NCI-H524 (cell line): ENCODE results near the gene CRYL1.

Source experiments
- DNase-seq, 2 experiments: peaks; one replicate each; lab custom pipeline; 2025; lab: John Stamatoyannopoulos, UW

CRYL1 gene

DNA sequence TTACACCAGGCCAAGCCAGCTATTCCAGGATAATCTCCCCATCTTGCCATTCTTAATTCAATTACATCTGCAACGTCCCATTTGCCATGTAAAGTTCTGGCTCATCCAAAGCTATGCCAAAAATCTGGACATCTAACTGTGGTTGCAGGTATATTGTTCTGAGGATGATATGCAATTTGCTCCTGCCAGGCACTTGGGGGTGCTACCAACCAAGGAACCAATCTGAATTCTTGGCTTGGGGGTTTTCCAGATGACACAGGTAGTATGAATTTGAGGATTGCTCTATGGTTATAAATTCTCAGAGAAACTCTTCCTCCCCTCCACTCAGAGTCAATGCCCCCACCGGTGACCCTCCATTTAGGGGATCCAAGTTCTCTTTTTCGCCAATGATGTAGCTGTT lies 33.0 kb downstream of the CRYL1 start:
- peak; percentile 47 to 62 for DNase-seq

DNA sequence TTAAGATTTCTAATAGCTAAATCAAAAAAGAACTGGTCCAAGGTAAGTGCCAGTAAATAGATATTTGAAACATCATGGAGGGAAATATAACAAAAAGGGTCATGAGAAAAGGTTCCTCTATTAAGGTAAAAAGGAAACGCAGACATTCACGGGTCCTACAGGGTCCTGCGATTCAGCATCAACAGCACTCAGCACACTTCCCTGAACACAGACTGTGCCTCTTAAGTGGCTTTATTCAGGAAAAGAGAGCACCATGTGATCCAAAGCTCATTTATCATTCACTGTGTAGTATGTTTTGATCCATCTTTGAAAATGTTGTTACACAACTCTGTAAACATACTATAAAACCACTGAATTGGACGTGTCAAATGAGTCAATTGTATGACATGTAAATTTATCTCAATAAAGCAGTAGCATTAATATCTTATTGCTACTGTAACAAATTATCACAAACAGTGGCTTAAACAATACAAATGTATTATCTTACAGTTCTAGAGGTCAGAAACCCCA lies 33.7 kb downstream of the CRYL1 start:
- peak in 1 of 2 experiments; percentile 23 for DNase-seq

DNA sequence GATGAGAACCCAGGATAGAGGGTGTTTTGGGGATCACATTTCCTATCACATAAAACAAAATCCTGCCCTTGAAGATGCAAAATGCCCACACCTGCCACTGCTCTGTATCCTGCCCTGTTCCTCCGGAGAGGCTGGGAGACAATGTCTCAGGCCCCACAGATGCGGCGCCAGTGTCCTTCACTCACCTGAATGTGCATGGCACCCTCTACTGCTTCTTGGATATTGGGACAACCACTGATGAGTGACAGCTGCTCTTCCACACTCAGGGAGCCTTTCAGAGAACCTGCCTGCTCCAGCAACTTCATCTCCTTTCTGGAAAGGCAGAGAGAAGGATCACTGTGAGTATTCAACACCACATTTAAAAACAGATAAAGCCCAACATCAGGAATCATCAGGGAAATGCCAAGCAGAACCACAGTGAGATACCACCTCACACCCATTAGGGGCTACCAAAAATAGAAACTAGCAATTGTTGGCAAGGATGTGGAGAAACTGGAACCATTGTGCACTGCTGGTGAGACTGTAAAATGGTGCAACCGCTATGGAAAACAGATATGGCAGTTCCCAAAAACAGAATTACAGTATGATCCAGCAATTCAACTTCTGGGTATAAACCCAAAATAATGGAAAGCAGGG lies 36.4 kb downstream of the CRYL1 start:
- peak; percentile 83 to 88 for DNase-seq

DNA sequence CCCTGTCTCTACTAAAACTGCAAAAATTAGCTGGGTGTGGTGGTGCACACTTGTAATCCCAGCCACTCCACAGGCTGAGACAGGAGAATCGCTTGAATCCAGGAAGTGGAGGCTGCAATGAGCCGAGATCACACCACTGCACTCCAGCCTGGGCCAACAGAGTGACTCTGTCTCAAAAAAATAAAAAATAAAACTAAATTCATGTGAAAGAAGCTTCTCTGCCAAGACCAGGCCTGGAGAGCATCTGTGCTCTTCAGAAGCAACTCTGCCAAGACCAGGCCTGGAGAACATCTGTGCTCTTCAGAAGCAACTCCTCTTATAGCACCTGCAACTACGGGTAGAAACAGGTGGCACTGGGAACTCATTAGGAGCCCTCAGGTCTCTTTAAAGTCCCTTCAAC lies 37.7 kb downstream of the CRYL1 start:
- DNase-seq: peak in 1 of 2 experiments; percentile 42

DNA sequence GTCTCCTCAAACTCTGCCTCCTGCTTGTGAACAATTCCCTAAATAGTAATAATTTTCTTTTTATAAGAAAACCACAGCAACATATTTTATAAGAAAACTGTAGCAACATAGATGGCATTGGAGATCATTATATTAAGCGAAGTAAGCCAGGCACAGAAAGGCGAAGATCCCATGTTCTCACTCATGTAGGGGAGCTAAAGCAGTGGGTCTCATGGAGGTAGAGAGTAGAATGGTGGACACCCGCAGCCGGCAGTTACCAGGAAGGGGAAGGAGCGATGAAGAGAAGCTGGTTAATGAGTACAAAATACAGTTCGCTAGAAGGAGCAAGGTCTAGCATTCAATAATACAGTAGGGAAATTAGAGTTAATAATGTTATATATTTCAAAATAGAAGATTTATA lies 42.9 kb downstream of the CRYL1 start:
- no peak for DNase-seq

DNA sequence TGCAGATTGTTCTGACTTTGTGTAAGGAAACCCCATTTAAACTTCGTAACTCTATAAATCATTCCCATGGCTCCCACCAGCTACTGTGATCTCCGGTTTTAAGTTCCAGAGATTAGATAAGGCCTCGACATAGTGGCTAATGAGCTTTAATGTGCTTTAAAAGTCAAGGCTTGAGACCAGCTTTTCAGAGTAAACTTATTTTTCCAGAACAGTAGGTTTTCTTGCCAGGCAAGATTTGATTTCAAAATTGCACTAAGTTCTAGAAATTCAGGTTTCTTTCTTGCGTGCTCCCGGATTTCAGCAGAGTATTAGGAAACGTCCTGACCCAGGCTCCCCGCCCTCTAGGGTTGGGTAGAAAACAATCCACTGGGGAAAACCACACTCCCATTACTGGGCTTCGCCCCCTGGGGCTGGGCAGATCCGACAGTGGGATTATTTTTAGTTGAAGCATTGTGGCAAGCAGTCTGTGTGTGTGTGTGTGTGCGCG lies 43.3 kb downstream of the CRYL1 start:
- no peak for DNase-seq

DNA sequence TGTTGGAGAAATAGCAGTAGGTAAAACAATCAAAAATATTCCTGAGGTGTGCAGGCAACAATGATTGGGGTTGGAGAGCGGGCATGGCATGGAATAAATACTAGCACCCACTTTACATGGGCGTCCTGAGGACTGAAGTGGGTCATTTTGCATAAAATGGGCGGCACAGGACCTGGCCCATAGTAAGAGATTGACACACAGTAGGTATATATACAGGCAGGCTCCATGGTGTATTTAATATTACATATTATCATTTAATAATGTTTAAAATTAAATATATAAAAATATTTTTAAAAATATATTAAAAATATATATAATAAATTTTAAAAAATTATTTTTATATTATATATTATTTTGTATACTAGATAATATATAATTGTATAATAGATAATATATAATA lies 48.3 kb downstream of the CRYL1 start:
- DNase-seq: no peak

DNA sequence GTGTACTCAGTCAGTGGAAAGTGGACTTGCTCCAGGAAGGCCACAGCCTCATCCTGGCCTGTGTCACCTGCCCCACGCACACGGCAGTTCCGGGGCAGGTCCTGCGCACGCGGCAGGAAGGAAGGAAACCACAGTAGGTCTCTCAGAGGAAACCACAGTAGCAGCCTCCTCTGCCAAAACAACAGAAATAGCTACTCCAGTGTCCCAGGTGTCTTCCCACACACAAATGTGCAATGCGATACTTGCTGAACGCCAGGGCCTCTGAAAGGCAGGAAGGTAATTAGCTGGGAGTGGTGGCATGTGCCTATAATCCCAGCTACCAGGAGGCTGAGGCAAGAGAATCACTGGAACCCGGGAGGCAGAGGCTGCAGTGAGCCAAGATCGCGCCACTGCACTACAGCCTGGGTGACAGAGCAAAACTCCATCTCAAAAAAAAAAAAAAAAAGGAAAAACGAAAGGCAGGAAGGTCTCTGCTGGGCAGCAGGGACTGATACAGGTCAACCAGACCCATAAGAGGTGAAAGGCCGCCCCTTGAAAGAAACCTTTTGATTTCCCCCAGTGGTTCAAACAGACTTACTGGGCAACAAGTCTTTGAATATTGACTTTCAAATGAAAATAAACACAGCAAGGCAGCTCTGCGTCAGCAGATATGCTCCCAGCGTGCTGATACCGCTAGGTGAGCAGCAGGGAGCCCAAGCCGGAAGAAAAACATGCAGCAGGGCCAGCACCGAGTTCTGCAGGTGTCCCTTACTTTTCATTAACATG lies 49.5 kb downstream of the CRYL1 start:
- no peak for DNase-seq

DNA sequence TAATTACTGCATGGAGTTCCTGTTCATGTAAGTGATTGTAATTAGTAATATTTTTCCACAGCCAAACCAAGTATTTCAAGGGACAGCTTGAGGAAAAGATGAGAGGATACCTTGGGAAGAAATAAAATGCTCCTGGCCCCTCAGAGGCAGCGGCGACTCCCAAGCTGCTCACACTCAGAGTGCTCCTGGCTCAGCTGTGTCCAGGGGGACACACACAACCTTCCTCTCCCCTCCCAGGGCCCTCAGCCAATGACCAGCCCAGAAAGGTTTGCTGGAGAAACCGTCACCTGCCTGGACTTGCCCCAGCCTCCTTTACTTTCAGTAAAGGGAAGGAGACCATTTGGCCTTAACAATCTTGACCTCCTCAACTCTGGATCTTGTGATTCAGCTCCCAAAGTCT lies 51.1 kb downstream of the CRYL1 start:
- no peak for DNase-seq

DNA sequence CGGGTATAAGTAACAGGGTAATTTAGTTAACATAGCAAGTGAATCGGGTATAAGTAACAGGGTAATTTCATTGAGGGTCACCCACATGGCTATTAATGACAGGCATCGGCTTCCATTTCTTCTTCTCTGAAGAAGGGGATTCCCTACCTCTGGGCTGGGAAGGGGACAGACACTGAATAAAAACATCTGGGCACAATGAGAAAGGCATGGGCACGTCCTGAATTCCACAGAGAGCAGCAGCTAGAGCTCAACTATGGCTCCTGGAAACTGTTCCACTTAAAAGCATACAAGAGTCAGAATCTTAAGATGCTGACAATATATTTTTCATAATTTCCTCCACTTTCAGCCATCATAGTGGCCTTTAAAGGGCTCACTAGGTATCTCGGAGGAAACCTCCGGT lies 51.8 kb downstream of the CRYL1 start:
- no peak for DNase-seq

DNA sequence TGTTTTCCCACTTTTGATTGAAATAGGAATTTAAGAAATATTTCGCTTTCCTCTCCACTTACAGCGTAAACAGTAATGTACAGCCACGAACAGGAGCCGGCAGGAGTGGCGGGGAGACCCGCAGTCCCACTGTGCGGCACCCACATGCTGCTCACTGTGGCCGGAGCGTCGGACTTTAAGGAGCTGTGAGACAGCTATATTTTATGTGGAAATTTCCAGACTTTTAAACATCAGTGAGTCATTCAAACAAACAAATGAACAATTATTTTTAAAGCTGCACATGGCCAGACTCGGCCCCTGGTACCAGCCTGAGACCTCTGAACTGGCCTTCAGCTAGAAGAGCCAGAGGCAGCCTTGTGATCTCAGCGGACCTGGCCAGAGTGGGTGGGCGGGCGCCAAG lies 52.5 kb downstream of the CRYL1 start:
- no peak for DNase-seq

DNA sequence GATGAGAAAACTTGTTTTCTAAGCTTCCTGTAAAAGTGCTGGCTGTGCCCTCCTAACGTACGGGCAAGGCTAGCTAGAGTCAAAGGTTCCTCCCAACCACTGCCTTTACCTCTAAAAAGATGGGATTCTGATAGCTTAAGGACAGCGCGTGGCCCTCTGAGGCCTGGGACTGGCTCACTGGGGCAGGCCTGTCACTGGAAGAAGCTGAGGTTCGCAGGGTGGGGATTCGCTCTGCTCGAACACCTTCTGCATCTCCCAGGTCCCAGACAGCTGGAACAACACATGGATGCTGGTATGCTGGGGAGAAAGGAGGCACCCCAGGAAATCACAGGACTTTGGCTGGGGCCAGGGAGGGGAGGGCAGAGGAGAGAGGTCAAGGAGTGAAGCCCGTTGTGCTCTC lies 53.1 kb downstream of the CRYL1 start:
- DNase-seq: no peak

DNA sequence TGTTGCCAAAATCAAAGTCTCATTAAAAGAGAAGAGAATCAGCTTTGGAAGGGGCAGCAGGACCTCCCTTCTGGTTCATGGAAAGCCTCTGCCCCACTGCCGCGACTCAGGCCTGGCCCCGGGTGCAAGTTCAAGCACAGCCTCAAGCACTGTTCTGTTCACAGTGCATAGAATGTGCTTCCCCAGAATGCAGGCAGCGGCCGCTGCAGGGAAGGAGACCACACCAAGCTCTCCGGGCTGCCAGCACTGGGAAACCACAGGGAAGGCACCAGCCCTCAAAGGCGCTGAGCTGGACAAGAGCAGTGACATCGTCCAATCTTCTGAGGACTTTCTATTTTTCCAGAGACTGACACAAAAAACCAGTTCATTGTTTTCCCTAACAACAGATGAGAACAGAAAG lies 55.5 kb downstream of the CRYL1 start:
- no peak for DNase-seq

DNA sequence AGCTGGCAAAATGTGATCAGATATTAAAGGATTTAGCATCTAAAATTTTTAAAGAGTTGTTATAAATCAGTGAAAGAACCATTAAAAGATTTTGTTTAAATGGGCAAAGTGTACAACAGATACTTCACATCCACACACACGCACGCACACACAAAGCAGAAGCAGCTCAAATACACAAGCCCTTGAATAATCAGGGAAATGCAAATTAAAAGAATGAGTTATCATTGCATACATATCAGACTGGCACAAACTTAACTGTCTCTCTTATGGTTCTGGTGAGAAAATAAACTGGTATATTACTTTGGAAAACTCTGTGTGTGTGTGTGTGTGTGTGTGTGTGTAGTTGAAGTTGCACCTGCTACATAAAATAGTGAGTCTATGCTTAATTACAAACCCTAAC lies 59.3 kb downstream of the CRYL1 start:
- DNase-seq: no peak

DNA sequence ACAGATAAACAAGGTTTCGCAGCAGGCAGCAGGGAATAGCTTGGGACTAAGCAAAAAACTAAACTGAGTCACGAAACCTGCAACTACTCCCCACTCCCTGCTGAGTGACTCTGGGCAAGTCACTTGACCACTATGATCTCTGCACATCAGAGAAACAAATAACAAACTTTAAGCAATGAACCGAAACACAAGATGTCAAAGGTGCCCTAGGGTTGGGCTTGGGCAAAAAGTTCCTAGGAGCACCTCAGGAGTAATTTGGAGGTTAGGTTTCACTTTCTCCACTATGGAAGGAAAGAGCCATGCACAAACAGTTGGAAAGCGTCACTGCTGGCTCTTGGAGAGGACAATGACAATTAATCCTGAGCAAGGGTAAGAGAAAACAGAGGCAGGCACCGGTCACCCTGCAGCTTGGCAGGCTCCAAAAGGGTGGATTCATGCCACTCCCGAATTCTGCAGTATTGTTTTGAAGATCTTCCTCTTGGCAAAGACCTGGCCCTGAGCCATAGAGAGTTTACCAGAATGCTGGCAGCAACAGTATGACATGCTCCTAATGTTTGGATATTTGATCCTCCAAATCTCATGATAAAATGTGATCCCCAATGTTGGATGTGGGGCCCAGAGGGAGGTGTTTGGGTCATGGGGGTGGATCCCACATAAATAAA lies 60.3 kb downstream of the CRYL1 start:
- DNase-seq: no peak

DNA sequence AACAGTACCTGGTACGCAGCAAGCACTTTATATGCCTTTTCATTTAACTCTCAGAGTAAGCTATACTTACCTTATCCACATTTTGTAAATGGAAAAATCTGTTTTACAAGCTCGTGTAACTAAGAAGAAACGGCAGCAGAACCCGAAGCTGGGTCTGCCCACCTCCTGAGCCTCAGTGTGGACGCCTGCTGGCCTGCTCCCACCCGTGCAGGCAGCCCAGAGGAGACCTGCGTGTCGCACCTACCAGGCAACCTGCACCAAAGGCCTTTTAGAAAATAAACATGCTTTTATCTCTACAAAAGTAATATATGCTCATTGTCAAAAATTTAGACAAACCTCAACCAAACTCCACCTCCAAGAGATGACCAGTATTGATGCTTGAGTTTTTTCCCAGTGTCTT lies 62.7 kb downstream of the CRYL1 start:
- no peak for DNase-seq

DNA sequence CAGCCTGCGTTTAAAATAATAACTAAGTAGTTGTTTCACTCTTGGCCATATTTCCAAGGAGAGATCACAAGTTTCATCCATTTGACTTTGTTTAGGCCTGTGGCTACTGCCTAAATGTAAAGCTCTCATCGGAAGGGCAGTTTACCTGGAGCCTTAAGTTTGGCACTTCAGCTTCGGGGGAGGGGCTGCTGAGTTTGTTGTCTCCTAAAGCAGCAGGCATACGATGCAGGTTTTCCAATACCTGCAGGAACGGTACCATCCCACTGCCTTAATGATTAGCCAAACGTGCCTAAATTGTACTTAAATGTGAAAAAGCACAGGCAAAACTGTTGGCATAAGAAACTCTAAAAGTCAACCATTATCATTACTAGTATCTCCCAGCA lies 63.1 kb downstream of the CRYL1 start:
- DNase-seq: no peak

DNA sequence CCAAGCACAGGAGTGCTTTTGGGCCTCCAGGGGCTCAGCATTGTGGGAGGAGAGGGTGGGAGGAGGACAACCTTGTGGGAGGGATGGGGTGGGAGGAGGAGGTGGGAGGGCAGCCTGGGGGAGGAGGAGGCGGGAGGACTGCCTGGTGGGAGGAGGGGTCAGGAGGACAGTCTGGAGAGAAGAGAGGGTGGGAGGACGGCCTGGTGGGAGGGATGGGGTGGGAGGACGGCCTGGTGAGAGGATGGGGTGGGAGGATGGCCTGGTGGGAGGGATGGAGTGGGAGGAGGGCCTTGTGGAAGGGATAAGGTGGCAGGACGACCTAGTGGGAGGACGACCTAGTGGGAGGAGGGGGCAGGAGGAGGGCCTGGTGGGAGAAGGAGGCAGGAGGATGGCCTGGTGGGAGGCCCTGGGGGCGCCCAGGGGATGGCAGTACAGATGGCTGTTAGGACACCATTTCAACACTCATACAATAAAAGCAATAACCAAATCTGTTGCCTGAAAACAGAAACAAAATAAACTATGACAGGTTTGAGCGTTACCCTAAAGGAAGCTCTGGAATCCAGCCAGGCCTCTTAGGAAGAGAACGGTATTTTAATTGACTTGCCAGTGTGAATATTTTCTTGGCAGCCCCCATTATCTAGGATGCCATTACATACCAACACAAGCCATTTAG lies 63.7 kb downstream of the CRYL1 start:
- no peak for DNase-seq

DNA sequence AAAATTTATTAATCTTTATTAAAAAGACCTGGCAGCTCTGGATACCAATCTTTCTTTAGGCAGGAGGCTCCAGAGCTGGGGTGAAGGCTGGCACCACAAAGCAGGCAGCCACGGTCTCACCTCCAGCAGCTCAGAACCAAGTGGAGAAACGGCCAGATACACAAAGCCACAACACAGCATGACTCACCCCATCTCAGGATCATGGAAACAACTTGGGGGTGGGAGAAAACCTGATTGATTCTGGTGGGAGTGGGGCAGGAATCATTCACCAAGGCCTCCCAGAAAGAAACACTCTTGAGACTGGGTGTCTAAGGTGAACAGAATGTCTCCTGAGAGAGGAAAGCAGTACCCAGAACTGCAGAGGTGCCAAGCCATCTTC lies 64.2 kb downstream of the CRYL1 start:
- DNase-seq: no peak

DNA sequence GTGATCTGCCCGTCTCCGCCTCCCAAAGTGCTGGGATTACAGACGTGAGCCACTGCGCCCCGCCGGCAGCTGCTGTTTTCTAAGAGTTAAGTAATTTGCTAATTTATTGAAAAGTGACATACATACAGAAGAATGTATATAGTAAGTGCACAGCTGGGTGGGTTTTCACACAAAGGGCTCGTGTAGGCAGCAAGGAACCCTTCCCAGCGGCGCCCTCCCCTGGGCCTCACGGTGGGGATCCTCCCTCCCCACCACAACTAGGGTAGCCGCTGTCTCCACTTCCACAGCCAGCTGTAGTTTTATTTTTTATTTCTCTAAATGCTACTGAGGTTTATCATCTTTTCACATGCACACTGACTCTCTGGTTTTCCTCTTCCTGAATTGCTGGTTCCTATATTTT lies 64.9 kb downstream of the CRYL1 start:
- no peak for DNase-seq

DNA sequence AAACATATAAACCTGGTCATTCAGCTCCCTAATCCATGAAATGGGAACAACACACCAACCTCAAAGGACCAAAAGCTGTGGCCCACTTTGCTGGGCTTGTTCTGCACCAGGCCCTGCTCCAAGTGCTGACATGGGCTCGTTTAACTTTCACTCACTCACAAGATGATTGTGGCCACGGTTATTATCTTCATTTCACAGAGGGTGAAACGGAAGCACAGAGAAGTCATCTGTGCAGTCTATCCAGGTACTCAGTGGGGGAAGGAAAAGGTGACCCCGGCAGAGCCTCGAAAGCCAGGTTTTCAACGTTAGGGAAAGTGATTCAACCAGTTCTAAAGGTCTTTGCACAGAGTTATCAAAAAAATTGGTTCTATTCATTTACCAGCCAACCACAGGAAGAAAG lies 68.0 kb downstream of the CRYL1 start:
- no peak for DNase-seq

DNA sequence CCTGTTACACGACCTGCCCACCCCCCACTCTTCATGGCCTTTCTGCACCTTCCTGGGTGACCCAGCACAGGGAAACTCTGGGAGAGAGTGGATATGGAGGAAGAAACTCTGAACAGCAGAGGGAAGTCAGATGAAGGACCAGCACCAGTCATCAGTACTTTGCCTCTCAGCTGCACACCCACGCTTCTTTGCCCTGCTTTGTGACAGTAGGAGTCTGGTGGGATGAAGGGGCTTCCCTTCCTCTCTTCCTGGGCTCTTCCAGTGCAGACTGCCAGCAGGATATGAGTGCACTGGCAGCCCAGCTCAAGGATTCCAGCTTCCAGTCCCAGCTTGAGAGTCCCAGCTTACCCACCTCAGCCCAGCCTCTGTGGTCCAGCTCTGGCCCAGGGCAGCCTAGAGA lies 68.9 kb downstream of the CRYL1 start:
- no peak for DNase-seq

DNA sequence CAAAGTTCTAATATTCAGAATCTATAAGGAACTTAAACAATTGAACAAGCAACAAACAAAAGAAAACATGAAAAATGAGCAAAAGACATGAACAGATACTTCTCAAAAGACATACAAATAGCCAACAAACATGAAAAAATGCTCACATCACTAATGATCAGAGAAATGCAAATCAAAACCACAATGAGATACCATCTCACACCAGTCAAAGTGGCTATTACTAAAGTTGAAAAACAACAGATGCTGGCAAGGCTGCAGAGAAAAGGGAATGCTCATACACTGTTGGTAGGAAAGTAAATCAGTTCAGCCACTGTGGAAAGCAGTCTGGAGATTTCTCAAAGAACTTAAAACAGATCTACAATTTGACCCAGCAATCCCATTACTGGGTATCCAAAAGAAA lies 74.3 kb downstream of the CRYL1 start:
- DNase-seq: no peak
